Stimulated activated CD4-positive, alpha-beta T cell treated with anti-CD3 and anti-CD28 coated beads, Interleukin-4, amount 100 ng/mL, for 1 hour (primary cell): ENCODE measurements around the gene ASPG.
A peak's percentile ranks its signal among the peaks of the same experiment; 100 is the strongest.

ENCODE experiments used
- DNase-seq: peaks from one replicate; pipeline ENCODE4 v3.0.0-alpha.2; 2020

Gene ASPG

DNA sequence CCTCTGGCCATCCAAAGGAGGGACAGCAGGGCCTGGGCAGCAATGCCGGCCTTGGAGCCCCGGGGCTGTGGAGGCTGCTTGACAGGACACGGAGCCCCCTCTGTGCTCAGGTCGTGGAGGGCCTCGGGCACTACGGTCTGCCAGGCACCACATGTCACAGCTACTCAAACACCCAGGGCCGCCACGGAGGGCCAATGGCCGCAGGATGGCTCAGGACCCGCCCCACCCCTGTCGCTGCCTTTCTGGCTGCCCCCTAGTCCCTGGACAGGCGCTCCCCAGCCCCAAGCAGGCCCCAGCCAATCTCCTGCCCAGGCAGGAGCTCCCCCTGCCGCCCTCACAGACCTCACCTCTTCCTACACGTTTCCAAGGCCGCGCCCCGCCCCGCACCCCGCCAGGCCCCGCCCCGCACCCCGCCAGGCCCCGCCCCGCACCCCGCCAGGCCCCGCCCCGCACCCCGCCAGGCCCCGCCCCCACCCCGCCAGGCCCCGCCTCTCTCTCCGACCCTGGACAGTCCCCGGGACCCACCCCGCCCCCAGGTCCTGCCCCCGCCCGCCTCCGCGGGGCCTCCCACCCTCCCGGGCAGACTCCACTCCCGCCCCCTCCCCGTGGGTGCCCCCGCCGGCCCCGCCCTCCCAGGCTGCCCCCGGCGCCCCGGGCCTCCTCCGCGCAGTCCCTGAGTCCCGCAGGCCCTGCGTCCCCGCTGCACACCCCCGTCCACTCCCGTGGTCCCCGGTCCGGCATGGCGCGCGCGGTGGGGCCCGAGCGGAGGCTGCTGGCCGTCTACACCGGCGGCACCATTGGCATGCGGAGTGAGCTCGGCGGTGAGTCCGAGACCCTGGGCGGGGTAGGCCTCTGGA, at the start of gene ASPG:
ASPG (plus strand) TSS at position 669 of the 857 bp plus-strand sequence; CDS start at position 740, 71 bp downstream.
- peak; percentile 18 for DNase-seq

DNA sequence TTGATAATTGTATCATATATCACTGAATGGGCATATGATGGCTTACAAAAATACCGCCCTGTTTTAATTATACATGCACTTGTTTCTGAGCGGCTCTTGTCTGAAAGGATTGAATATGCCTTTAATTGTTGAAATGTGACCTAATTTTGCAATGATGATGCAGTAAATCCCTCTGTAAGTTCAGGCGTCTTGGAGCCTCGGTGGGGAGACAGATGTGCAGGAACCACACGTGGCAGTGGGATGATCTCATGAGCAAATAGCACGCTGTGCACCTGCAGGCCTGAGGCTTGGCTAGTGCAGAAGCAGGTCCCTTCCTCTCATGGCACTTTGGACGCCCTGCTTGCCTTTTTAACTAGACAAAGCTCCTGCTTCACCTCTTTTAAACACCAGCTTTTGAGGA, 49.3 kb upstream of the ASPG start:
- DNase-seq = no peak

DNA sequence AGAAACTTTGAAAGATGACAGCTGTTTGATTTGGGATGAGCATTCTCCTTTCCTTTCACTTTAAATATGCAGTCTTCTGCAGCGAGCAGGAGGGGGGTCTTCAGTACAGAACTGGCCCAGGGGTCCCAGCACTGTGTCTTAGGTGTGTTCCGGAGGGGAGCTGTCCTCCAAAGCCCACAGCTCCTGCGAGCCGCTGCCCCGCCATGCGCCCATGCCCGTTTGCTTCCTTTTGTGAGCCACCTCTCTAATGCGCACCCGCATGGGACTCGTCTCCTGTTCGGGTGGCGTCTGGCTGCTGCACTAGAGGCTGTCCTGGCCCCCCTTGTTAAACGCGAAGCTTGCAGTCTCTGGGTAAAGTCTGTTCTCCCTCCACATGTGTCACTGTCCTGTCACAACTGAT, 48.4 kb upstream of the ASPG start:
- no peak for DNase-seq

DNA sequence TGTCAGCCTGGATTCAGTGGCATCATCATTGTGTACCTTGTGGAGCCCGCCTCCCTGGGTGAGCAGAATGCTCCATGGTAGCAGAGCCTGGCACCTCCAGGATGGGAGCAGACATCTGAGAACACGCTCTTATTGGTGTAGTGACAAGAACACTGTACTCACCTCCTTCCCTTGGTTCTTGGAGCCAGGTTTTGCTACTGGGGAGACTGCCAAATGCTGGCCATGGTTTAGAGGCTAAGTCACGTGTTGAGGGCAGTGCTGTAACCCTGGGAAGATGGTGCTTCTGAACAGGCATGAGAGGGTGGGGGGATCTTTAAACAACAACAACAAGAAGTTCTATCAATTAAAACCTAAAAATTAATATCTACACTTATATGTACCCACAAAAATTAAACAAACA, 47.6 kb upstream of the ASPG start:
- DNase-seq = no peak

DNA sequence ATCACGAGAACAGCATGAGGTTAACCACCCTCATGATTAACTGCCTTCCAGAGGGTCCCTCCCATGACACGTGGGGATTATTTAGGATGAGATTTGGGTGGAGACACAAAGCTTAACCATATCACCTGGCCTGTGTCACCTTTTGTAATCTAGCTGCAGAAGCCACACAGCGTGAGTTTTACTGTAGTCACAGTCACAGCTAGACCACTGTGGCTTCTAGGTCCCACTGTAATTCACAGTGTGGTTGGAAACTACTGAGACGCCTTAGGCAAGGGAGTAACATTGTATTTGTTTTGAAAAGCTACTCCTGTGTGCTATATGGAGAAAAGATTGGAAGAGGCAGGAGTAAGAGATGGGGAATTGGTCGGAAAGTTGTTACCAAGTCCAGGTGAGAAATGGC, 46.3 kb upstream of the ASPG start:
- DNase-seq = no peak

DNA sequence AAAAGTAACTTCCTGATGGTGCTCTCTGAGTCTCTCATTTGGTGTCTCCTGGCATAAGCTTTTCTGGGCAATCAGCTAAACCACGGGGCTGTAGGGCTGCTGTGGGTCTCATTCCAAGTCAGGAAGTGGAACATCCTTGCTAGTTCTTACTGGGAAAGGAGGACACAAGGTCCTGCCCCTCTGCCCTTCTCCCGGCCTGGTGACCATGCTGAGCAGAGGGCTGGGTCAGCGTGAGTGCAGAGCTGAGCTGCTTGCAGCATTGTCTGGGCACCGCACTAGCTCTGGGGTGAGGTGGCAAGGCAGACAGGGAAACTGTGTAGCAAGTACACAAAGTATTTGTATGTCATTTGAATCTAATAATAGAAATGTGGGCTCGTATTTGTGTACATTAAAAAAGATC, 45.0 kb upstream of the ASPG start:
- DNase-seq = no peak

DNA sequence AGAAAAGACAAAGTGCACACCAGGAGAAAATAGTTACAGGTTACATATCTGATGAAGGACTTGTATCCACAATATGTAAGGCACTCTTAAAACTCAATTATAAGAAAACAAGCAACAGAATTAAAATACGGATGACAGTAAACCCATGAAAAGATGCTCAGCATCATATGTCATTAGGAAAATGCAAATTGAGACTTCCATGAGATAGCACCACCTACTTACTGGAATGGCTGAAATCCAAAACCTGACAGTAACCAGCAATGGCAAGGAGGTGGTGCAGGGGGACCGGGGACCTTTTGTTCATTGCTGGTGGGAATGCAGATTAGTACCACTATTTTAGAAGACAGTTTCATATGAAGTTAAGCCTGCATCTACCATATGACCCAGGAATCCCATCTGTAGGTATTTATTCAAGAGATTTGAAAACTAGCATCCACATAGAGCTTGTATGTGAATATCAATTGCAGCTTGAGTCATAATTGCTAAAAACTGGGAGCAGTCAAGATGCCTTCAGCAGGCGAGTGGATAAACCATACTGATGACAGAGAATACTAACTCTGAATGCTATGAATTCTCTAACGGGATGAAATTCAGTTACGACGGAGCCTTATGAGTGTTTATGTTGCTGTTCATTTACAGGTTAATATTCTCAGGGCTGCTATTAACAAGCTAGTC, 43.9 kb upstream of the ASPG start:
- no peak for DNase-seq

DNA sequence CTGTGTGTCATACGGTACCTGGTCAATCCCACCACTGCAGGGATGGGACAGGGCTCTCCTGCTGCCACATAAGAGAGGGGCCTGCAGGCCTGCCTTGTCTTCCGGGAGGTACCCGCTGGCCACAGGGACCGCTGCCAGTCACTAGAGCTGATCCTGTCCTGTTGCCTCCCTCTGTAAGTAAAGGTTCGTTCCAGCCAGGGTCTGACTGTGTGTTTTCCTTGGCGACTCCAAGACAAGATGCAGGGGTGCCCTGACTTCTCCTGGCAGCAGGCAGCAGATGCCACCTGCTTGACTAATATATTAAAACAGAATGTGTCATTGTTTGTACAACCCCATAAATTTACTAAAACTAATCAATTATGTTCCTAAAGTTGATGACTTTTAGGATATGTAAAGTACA, 41.5 kb upstream of the ASPG start:
- no peak for DNase-seq

DNA sequence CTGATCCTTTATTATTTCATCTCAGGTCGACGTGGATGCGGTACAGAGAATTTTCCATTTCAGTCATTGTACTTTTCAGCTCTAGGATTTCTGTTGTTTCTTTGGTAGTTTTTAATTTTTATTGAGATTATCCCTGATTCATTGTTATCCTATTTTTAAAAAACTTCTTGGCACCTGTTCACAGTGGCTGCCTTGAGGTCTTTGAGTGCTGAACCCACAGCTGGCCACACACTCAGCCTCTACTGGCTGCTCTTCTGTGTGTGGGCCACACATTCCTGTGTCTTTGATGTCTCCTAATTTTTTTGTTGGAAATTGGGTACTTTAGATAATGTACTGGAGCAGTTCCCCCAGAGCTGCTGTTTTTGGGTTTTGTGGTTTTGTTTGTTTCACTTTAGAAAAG, 37.7 kb upstream of the ASPG start:
- no peak for DNase-seq

DNA sequence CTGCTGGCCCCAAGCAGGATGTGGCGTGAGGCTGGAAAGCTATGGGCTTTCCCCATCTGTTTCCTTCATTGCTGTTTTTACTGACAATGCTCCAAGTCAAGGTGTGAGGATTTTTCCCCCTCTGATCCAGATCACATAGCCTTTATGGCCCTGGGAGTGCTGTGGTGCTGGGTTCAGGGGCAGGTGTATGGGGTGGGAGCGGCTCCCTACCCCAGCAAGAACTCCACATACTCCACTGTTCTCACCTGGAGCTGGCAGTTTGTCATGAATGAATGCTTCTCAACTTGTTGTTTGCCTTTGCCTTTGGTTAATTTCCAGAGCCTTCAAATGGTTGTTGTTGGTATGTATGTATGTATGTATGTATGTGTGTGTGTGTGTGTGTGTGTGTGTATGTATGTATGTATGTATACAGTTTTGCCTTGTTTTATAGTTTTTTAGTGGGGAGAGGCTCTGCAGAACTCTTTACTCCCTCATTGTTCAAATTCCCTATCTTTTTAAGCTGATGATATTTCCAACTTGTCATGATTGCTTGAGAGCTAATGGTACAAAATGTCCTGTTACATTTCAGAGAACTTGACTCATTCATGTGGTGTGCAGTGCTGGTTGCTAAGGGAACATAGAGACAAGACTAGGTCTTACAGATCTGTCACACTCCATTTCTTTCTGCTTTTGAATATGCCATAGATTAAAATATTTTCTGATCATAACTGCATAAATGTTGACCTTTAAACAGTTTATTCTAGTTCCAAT, 36.6 kb upstream of the ASPG start:
- DNase-seq = no peak

DNA sequence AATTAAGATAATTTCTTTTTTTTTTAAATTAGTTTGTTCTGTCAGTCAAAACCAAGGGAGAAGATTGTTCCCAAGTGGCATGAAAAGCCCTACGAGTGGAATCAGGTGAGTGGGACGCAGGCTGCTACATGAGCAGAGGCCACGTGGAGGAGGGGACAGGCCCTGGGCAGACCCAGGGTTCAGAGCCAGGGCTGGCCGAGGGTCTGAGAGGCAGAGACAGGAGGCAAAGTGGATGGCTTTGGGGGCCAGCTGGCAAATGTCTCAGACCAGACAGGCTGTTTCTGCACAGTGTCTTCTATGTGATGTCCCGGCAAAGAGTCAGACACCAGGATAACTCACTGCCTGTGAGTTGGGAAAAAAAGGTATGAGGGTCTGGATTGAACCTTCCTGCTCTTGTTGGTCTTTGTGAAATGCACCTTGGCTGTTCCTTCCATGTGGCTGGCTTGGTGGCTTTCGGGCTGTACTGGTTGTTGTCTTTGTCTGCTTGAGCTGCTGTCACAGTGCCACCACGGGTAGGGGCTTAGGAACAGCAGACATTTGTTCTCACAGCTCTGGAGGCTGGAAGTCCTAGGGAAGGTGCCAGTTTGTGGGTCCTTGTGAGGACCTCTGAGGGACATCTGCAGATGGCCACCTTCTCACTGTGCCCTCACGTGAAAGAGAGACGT, 35.8 kb upstream of the ASPG start:
- DNase-seq = no peak

DNA sequence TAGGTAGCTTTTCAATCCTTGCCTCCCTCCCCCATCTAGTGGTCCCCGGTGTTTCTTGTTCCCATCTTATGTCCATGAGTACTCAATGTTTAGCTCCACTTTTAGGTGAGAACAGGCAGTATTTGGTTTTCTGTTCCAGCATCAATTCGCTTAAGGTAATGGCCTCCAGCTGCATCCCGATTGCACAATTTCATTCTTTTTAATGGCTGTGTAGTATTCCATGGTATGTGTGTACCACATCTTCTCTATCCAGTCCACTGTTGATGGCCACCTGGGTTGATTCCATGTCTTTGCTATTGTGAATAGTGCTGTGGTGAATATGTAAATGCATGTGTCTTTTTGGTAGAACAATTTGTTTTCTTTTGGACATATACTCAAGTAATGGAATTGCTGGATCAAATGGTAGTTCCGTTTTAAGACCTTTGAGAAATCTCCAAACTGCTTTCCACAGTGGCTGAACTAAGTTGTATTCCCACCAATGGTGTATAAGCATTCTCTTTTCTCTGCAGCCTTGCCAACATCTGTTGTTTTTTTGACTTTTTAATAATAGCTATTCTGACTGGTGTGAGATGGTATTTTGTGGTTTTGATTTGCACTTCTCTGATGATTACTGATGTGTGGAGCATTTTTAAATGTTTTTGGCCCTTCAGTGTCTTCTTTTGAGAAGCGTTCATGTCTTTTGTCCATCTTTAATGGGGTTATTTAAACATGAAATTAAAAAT, 34.2 kb upstream of the ASPG start:
- no peak for DNase-seq

DNA sequence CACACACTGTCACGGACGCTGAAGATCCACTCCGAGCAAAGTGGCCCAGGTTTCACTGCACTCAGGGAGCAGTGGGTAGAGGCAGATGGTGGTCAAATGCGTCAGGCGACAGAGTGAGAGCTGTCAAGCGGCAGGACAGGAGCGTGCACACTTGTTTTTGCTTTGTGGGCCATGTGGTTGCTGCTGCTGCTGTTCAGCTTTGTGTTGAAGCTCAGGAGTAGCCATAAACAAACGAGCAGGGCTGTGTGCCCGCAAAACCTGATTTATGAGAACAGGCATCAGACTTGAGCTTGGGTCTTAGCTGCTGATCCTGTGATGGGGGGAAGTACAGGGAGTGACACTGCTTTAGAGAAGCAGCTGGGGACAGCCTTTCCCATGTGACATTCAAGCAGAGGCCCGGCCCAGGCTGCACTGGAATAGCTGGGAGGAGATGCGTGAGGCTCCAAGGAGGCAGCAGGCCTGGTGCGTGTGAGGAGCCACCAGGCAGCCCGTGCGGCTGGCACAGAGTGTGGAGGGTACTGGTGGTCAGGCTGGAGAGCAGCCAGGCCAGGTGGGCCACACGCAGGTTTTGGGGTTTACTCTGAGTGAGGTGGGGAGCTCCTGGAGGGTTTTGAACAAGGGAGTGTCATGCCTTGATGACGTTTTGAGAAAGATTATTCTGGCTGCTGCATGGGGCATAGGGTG, 31.1 kb upstream of the ASPG start:
- DNase-seq = no peak

DNA sequence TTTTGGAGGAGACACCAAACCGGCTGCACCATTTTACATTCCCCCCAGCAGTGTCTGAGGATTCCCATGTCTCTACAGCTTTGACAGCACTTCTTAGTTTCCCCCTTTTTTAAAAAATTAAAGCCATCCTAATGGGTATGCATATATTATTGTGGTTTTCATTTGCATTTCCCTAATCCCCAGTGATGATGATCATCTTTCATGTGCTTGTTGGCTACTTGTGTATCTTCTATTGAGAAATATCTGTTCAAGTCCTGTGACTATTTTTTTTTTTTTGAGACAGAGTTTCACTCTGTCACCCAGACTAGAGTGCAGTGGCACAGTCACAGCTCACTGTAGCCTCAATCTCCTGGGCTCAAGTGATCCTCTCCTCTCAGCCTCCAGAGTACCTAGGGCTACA, 23.2 kb upstream of the ASPG start:
- no peak for DNase-seq

DNA sequence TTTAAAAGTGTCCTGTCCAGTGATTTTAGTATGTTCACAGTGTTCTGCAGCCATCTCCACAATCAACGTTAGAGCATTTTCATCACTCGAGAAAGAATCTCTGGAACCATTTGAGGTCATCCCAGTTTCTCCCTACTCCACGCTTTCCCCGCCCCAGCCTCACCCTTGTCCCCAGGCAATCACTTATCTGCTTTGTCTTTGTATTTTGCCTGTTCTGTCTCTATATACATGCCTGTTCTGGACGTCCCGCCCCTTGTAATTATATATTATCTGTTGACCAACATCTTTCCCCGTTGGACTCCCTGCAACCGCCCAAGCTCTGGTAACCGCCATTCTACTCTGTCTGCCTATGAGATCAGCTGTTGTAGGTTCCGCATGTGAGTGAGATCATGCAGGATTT, 21.5 kb upstream of the ASPG start:
- DNase-seq = no peak

DNA sequence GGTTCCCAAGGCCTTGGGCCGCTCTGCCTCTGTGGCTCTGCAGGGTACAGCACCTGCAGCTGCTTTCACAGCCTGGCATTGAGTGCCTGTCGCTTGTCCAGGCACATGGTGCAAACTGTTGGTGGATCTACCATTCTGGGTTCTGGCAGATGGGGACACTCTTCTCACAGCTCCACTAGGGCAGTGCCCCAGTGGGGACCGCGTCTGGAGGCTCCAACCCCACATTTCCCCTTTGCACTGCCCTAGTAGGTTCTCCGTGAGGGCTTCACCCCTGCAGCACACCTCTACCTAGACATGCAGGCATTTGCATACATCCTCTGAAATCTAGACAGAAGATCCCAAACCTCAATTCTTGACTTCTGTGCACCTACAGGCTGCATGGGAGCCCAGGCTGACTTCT, 19.2 kb upstream of the ASPG start:
- DNase-seq = no peak

DNA sequence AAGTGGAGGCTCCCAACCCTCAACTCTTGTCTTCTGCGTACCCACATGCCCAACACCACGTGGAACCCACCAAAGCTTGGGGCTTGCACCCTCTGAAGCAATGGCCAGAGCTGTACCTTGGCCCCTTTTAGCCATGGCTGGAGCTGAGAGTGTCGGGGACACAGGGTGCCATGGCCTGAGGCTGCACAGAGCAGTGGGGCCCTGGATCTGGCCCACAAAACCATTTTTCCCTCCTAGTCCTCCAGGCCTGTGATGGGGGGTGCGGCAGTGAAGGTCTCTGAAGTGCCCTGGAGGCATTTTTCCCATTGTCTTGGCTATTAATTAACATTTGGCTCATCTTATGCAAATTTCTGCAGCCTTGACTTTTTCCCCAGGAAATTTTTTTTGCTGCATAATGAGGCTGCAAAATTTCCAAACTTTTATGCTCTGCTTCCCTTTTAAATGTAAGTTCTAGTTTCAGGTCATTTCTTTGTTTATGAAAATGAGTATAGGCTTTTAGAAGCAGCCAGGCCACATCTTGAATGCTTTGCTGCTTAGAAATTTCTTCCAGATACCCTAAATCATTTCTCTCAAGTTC, 18.7 kb upstream of the ASPG start:
- no peak for DNase-seq

DNA sequence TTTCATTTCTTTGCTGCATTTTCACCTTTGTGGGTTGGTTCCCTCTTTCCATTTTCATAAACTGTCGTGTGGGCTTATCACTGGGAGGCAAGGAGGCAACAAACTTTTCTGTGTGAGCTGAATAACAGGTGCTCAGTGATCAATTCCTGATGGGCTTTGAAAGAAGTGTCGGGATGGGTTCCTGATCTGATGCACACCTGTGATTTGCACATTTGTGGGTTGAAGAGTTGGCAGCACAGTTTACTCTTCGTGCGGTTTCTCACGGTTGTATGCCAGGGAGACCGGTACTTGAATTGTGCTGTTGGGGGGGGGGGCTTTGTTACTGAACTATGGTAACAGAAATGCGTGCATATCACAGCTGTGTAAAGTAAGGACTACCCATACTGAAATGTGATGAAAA, 16.0 kb upstream of the ASPG start:
- DNase-seq = no peak

DNA sequence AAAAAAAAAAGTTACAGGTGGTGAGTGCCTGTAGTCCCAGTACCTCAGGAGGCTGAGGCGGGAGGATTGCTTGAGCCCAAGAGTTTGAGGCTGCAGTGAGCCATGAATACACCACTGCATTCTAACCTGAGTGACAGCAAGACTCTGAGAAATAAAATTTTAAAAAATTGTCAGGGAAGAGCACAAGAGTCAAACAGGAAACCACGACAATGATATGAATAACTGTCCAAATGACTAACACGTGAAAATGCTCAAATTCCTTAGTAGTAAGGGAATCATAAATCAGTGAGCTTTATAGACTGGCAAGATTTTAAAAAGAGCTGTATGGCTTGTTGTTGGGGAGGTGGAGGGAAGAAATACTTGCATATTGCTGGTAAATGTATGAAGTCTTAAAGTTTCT, 12.9 kb upstream of the ASPG start:
- DNase-seq = no peak

DNA sequence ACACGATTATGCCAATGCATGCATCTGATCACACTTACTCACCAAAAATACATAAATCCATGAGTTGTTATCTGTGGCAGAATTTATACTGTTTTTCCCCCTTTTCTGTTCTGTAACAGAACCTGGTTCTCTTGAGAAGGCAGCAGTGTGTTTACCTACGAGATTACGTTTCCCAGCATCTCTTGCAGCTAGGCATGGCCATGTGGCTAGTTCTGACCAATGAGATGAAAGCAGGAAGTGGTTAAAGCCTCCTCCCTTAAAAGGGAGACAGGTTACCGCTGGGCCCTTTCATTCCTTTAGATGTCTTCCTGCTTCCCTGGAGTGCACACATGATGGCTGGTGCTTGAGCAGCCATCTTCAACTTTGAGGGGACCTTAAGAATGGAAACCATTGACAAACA, 11.7 kb upstream of the ASPG start:
- no peak for DNase-seq

DNA sequence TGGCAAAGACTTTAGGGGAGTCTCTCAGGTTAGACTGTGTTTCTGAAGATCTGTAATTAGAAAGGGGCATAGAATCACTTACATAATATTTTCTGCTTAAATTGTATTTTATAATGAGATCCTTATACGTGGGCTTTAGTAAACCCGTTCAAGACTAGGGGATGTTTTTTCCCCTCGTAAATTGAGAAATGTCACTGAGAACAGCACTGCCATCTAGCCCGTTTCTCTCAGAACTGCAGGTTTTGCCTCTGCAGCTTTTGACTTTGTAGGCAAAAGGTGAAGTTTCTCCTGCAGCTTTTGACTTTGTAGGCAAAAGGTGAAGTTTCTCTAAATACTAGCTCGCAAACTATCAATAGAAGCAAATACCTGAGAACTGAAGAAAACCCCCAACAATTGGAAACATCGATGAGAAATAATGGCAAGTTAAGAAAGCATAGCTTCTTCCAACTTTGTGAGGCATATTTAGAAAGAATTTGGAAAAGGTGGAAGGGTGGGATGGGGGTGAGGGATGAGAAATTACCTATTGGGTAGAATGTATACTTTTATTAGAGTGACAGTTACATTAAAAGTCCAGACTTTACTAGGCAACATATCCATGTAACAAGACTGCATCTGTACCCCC, 9.9 kb upstream of the ASPG start:
- no peak for DNase-seq
